Brain pericyte (primary cell): ENCODE data around the gene PTPRR.

Source experiments
- DNase-seq: peaks from one replicate; pipeline ENCODE4 v3.0.0-alpha.2; 2012; ENCODE audit warnings: low read depth, low spot score

Gene PTPRR

DNA sequence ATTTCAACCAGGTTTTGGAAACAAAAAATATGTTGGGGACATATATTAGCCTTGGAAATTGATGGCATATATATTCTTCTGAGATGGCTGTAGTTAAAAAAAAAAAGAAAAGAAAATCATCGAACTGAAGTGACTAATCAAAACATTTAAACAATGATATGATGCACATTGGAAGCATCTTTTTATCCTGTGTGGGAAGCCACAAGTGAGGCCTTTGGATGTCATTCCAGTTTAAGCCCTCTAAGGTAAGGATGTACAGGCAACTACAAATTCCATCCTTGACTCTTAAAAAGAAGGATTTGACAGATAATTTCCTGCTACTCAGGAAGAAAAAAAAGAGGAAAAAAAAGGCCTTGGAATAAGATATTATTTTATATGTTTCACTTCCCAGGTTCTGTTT, 273.7 kb downstream of the PTPRR start:
- no peak for DNase-seq

DNA sequence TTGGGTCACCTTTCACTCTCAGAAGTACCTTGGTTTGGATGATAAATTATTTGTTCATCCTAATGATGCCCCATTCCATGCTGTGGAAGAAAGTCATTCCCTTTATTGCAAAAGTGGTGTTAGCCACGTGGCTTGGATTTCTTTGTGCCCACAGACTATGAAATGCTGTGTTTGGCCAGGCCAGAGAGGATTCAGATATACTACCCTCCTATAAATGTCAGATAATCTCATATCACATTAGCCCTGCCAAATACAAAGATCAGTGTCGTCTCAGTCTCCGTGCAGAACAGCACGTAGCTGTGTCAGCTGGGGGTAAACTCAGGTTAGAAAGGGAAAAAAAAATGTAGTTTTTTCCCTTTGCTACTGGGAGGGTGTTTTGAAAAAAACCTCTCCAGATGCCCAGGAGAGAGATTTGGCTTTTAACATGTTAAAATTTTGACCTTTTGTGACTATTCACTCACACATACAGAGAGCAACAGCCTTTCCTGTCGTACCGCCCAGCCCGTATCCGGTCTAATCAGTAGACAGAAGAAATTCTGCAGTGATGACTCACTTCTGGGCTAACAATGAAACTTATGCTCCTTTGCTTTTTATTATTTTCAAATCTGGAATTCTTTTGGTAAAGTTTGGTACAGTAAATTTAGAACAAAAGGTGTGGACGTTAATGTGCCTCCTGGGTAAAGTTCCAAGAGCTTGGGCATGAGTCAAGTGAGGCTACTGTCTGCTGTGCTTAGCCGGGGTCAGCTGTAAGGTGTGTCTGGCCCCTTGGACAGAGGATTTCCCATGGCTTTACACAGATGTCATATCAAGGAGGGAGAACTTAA, 274.8 kb downstream of the PTPRR start:
- DNase-seq: no peak

DNA sequence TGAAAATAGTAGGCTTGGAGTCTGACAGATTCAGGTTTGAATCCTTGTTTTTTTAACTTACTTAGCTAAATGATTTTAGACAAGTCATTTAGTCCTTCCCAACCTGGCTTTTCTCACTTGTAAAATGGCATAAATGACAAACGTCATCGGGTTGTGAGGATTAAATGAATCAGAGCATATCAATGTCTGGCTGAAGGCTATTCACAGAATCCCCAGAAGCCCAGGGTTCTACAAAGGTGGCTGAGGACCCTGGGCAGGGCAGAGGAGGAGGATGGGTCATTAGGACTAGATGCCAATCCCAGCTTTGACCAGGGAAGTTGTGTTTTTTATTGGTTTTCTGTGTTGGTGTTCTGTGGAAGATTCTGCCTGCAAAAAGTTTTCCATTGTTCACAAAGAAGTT, 275.7 kb downstream of the PTPRR start:
- DNase-seq: no peak

DNA sequence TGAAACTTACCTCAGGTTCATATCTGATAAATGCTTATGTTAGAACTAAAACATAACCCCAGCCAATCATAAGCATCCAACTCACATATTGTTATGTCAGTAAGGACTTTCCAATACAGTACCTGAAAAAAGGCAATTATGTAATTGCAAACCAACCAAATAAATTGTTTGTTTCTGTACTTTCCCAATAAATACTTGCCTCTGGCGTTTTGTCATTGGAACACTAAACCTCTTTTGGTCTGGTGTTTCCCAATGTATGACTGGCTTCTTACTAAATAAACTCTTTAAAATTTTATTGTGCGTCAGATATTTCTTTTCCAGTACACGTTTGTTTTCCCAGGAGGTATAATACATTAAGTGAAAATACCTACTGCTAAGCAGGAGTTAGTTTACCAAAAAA, 276.6 kb downstream of the PTPRR start:
- no peak for DNase-seq

DNA sequence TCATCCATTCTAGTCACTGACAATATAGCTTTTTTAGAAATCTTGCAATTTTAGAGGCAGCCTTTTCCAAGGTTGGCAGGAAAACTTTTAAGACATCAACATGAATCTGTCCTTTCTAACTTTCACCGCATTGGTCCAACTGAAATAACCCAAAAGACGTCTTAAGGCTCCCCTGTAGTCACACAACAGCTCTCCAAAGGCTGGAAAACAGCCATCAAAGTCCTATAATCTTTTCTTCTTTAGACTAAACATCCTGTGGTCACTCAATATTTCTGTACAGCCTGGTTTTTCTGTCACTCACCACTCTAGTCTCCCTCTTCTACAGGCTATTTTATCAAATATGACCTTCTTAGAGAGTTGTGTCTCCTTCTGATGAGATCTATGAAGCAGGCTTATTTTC, 278.8 kb downstream of the PTPRR start:
- no peak for DNase-seq

DNA sequence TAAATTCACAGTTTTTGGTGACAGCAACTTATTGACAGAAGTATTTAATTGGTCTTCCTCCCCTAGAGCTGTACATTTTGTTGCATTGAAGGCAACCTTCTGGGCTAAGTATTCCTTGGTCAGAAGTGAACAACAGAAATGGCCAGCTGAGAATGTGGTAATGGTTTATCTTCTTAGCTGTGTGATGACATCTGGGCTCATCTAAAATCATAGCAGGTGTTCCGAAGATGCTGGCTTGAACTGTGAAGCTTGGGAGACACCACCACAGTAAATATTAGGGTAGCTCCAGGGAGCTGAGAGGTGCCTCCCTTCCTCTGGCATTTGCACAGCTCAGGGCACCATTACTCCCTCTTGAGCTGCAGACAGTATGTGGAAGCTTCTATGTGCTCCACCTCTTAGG, 279.6 kb downstream of the PTPRR start:
- DNase-seq: no peak

DNA sequence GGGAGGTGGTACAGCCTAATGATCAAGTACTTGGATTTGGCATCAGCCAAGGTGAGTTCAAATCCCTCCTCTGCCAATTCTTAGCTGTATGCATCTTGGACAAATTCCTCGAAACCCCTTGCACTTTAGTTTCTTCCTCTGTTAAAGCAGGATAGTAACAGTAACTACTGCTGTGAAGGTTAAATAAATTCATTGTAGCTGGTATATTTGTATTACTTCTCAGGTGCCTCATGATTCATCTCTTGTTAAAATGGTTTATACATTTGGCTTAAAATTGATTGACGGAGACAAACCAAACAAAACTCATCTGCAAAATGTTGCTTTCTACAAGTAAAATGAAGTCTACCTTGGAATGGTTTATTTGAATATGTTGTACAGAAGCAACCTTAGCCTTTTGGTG, 281.0 kb downstream of the PTPRR start:
- no peak for DNase-seq

DNA sequence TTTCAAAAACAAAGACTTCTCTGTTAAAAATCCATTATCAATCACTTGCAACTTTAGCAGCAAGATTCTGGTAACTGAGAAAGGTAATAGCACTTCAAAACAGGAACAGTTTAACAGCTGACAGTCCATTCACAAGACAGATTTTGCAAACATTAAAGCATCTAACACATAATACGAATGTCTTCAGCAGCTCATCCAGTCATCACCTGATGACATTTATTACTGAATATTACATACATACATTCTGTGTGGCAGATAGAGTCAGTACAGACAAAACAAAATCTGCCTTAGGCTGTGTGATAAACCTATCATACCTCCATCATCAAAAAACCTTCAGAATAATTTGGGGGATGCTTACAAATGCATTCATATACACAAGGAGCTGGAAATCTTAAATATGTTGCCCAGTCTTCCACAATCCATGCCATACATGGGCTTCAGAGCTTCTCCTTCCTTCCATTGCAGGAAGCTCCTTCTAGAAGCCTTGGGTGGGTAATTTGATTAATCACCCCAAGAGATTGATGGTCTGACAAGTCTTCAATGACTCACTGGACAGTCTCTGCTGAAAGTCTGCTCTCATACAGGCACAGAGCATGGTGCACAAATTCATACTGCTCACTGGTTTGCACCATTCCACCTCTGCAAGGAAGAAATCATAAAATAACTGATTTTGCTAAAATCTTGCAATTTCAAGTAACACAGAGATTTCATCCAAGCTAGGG, 281.7 kb downstream of the PTPRR start:
- DNase-seq: no peak

DNA sequence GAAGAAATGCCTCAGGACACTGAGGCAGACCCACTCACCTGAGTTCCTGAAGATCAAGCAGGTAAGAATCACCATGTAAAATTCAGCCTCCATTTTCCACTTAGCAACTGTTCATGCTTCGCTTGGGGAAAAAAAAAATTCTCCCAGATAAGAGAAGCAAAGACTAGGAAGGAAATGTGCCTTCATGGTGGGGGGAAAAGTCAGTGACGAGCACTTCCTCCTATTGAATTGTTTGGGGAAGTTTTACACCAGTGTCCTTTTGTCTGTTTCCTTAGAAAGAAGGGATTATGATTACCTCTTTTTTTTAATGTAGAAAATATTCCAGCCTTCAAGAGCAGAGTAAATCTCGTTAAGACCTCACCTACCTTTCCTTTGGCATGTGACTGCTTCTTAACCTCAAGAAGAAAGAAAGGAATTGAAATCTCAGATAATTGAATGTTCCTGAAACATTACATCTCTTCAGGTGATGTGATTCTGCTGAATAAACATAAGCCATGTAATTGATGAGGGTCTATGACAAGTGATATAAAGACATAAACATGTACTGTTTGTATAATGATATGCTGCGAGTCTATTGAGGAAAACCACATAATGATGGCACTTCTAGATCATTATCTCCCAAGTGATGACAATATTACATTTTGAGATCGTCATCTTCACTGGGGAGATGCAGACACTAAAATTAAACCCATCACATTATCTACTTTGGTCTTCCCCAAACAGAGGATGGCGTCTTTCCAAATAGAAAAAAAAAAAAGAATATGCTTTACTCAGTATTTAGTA, 283.0 kb downstream of the PTPRR start, which contains the start of gene PTPRB:
TSS of gene PTPRB (minus strand) at position 127 of the 783 bp plus-strand sequence. CDS start at position 93, 34 bp downstream.
- DNase-seq: no peak

DNA sequence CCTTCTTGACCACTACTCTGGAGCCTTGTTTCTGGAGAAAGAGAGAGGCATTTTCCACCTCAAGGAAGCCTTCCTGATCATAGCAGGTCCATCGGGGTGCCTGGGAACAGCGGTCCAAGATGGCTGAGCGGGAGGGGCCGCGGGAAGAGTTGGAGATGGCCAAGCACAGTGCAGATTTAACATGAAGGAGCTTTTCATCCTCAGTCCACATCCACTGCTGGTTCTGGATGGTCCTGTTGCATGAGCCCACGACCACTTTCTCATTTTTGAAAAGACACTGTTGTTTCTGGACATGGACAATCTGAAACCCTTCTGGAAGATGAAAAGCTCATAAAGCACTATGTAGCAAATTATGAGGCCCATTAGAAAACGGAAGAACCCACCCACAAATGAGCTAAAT, 284.8 kb downstream of the PTPRR start:
- DNase-seq: no peak

DNA sequence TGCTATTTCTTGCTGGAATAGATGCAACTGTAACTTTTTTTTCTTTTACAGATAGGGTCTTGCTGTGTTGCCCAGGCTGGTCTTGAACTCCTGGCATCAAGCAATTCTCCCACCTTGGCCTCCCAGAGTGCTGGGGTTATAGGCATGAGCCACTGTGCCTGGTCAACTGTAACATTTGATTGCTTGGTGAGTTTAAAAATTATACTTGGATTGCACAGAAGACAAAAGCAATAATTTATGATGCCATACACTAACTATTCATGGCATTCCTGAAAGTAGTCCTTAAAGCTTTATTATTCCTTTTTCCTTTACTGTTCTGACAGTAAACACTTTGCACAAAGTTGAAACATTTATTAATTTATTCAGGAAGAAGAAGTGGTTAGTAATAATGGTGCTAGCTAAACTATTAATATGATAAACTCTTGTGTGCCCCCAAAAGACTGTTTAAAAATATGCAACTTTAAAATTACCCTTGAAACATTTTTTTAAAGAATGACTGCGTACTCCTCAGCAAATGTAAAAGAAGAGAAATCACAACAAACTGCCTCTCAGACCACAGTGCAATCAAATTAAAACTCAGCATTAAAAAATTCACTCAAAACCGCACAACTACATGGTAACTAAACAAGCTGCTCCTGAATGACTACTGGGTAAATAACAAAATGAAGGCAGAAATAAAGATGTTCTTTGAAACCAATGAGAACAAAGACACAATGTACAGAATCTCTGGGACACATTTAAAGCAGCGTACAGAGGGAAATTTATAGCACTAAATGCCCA, 291.6 kb downstream of the PTPRR start:
- DNase-seq: no peak

DNA sequence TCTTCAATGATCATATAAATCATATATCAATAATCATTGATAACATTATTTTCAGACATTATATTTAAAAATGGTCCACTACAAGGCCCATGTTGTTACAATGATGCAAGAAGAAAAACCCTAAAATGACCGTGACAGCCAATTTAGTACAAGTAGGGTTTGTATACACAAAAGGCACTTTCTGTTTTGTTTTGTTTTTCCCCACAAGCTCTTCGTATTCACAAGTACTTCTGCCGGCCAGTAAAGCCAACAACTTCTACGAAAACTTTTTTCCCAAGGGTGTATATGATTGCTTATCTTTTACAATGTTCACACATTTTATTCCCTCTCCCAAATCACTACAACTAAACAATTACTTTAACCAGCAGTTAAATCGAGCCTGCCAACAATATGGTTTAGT, 292.9 kb downstream of the PTPRR start:
- no peak for DNase-seq

DNA sequence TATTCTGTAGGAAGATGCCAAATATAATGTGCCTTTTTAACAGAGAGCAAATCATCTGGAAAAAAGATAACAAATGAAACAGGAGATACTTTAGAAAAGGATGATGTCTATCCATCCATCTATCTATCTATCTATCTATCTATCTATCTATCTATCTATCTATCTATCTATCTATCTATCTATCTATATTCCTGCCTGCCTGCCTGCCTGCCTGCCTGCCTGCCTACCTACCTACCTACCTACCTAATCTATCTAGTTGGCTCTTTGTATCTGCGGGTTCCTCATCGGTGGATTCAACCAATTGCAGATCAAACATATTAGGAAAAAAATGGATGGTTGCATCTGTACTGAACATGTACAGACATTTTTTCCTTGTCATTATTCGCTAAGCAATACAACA, 294.4 kb downstream of the PTPRR start:
- no peak for DNase-seq

DNA sequence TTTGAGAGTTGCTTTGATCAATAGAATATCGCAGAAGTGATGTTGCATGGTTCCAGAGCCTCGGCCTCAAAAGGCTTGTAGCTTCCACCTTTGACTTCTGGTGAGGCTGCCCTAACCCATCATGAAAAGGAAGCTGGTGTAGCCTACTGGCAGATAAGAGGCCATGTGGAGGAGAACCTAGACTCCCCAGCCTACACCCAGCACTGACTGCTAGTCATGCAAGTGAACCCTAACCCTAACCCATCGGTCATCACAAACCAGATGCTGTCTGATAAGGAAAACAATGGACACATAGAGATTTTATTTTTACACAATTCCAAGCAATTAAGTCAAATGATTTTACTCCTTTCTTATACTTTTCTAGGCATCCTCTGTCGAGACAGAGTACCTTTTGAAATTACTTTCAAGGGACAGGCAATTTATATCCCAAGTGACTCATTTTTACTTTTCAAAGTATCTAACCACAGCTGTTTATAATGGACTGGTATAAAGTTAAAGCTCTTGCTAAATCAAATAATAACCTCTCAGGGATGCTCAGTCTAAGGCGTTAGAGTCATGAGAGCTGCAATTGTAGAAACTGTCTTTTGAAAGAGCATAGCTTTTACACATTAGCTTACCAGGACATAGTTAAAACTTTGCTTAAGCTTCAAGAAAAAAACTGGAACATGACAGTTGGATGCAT, 300.9 kb downstream of the PTPRR start:
- DNase-seq: no peak

DNA sequence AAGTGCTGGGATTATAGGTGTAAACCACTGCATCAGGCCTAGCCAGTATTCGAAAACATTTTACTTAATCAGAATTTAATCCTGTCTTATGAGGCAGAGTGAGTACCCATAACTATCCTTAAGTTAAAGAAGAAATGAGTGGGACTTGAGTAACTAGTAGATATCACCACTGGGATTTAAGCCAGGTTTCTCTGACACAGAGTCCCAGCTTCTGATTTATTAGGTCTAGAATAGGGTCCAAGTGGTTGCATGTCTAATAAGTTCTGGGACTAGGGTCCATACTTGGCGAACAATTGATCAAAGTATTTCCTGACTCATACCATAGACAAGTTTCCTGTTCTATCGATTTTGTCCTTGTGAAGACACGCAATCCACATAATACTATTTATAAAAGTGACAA, 302.2 kb downstream of the PTPRR start:
- DNase-seq: no peak

DNA sequence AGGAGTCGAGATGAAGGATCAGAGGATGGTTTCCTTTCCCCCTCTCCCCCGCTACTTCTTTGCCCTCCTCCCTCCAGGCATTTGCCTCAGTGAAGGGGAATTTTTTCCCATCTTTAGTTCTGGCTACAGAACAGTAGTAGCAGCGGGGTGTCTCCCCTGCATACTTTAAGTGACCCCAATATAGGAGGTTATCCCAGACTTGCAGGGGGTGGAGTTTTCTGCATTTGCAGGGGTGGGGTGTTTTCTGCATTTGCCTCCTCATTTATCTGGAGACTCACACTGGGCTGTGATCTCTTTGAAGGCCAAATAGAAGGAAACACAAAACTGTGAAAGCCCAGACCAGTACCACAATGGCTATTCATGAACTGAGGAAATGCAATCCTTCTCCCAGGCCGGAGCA, 303.1 kb downstream of the PTPRR start:
- no peak for DNase-seq

DNA sequence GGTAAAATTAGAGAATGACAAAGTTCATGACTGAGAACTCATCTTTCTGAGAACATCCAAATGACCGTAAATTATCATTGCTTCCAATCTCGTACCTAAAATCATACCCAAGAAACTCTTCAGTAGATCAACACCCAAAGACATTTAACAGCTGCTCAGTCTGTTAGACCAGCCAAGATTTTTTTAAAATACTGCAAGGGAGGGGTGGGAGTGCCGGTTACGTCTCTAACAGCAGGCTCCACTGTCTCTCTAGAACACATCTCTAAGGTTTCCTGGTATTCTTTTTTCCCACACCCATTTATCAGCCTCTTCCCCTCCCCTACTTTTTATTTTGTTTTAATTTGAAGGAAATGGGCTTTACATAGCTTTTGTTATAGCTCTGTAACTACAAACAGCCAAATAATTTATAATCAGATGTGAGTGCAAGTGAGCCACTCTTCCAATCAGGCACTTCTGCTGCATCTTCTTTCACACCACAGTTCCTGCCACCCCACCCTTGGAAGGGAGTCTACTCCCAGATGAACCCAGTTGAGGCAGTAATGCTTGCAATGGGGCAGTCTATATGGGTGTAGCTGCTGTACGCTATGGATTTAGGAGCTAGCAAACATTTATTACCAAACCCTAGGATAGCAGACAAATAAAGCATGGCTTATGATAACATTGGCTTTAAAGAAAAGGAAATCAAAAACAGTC, 305.2 kb downstream of the PTPRR start:
- no peak for DNase-seq

DNA sequence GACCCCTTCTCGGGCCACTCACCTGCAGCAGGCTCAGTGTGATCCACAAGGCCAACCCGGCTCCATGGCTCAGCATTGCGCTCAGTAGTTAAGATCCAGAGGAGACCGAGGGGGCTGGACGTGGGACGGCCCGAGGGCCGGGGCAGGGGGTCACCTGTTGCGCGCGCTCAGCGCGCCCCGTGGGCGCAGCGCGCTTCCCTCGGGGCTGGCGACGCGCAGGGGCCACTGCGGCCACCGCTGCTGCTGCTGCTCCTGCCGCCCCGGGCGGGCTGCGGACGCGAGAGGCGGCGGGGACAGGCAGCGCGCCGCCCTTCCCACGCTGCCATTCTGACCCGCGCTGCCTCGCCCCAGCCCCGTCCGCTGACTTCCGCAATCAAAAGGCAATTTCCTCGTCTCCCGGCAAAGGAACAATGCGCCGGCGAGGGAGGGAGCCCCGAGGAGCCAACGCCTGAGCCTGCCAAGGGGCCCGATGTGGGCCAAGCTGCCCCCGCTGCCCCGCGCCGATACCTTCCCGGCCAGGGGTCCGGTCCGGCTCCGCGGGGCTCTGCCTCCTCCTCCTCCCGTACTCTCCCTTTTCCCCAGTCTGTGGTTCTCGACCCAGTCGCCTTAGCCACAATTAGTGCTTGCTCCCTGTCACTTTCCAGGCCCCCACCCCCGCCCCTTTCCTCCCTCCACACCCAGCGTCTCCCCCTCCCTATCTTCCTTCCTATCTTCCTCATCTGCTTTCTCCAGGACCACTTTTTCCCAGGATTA, 310.6 kb downstream of the PTPRR start:
- no peak for DNase-seq

DNA sequence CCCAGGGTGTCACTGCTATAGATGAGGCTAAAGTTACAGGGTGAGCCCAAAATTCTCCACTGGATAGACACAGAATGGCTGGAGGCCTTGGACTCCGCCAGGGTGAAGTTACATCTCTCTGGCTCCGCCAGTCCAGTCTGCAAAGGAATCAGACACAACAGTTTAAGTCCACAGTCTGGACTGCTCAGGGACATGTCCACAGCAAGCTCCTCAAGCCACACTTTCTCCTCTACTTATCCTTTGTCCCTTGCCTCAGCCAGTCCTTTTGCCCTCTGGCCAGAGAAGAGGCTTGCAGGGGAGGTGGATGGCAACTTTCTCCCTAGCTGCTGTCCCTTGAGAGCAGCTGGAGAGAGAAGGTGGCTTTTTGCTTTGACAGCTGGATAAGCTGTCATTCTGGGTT, 311.3 kb downstream of the PTPRR start:
- DNase-seq: no peak

DNA sequence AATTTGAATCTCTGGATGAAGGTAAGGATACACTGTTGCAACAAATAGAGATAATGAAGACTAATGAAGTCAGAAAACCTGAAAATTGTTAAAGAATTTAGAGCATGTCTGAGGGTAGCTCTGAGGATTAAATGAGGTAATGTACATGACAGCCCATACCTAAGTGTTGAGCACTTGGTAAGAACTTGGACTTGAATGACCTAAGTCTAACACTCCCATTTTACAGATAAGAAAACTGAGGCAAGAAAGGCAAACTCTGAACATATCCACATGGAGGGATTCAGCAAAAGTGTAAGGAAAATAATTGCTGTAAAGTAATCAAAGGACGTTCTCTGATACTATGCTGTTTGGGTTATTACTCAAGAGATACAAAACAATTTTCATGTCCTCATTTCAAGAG, 312.4 kb downstream of the PTPRR start:
- DNase-seq: no peak
